ENCODE results near the gene CEP152.
"Not testable (repeated sequence)": the region's sequence is repeated elsewhere in the genome, so short reads cannot be mapped to it uniquely, and the experiment has no call there.

Gene CEP152

GRCh38 chr15:48810414-48811324 is at the start of gene CEP152:
Gene CEP152 (minus strand): TSS chr15:48811069. CDS start chr15:48805649, 5,420 bp downstream.
- peak; percentile 93 to 97 for DNase-seq (ENCODE audit: low read depth in 2 of 2)

GRCh38 chr15:48859426-48859825 is 48.6 kb upstream of the CEP152 start:
- DNase-seq (ENCODE audit: low read depth in 2 of 2): no peak

GRCh38 chr15:48858401-48858800 is 47.5 kb upstream of the CEP152 start:
- no peak for DNase-seq (ENCODE audit: low read depth in 2 of 2)

- DNase-seq (ENCODE audit: low read depth in 2 of 2): no peak
Observed at GRCh38 chr15:48856942-48857341, 46.1 kb upstream of the CEP152 start.

- DNase-seq (ENCODE audit: low read depth in 2 of 2): no peak
Observed at GRCh38 chr15:48855501-48856440, 44.9 kb upstream of the CEP152 start.

GRCh38 chr15:48854434-48854833 is 43.6 kb upstream of the CEP152 start:
- DNase-seq (ENCODE audit: low read depth in 2 of 2): not testable (repeated sequence)

- DNase-seq (ENCODE audit: low read depth in 2 of 2): no peak
Observed at GRCh38 chr15:48851956-48852355, 41.1 kb upstream of the CEP152 start.

- no peak for DNase-seq (ENCODE audit: low read depth in 2 of 2)
Observed at GRCh38 chr15:48850648-48851047, 39.8 kb upstream of the CEP152 start.

GRCh38 chr15:48845123-48845522 is 34.3 kb upstream of the CEP152 start:
- no peak for DNase-seq (ENCODE audit: low read depth in 2 of 2)

- DNase-seq (ENCODE audit: low read depth in 2 of 2): no peak
Observed at GRCh38 chr15:48842501-48842900, 31.6 kb upstream of the CEP152 start.

GRCh38 chr15:48834756-48835155 is 23.9 kb upstream of the CEP152 start:
- no peak for DNase-seq (ENCODE audit: low read depth in 2 of 2)

- no peak for DNase-seq (ENCODE audit: low read depth in 2 of 2)
Observed at GRCh38 chr15:48833526-48834239, 22.8 kb upstream of the CEP152 start.

GRCh38 chr15:48832648-48833047 is 21.8 kb upstream of the CEP152 start:
- DNase-seq (ENCODE audit: low read depth in 2 of 2): no peak

GRCh38 chr15:48828906-48829305 is 18.0 kb upstream of the CEP152 start:
- DNase-seq (ENCODE audit: low read depth in 2 of 2): no peak

GRCh38 chr15:48828471-48828870 is 17.6 kb upstream of the CEP152 start:
- no peak for DNase-seq (ENCODE audit: low read depth in 2 of 2)

GRCh38 chr15:48825075-48825474 is 14.2 kb upstream of the CEP152 start:
- no peak for DNase-seq (ENCODE audit: low read depth in 2 of 2)

GRCh38 chr15:48823706-48824105 is 12.8 kb upstream of the CEP152 start:
- DNase-seq (ENCODE audit: low read depth in 2 of 2): no peak

- no peak for DNase-seq (ENCODE audit: low read depth in 2 of 2)
Observed at GRCh38 chr15:48823237-48823636, 12.4 kb upstream of the CEP152 start.

GRCh38 chr15:48814286-48814685 is 3.4 kb upstream of the CEP152 start:
- DNase-seq (ENCODE audit: low read depth in 2 of 2): no peak

GRCh38 chr15:48811325-48811958 is 573 bp upstream of the CEP152 start:
- no peak for DNase-seq (ENCODE audit: low read depth in 2 of 2)

GRCh38 chr15:48806151-48806550 is 4.7 kb downstream of the CEP152 start:
- no peak for DNase-seq (ENCODE audit: low read depth in 2 of 2)

All from activated CD8-positive, alpha-beta memory T cell treated with anti-CD3 and anti-CD28 coated beads for 4 hours (primary cell).